Measurements from ENCODE around the gene HNRNPAB. TPM values are rescaled to one million over a fixed set of nuclear protein-coding genes. Genes with fewer than 3 reads are reported as not detected.

The HNRNPAB gene
- total and polyA plus RNA-seq, 9 of the 15 experiments (the other 6 are each of a cell fraction or from before 2014, with no cell fraction given), result 34.6 to 425 (median 236) TPM

GRCh38 chr5:178232124-178232919 is 28.0 kb downstream of the HNRNPAB start, which contains the start of gene PHYKPL (continued):
- TF ChIP-seq, protein P1, sequence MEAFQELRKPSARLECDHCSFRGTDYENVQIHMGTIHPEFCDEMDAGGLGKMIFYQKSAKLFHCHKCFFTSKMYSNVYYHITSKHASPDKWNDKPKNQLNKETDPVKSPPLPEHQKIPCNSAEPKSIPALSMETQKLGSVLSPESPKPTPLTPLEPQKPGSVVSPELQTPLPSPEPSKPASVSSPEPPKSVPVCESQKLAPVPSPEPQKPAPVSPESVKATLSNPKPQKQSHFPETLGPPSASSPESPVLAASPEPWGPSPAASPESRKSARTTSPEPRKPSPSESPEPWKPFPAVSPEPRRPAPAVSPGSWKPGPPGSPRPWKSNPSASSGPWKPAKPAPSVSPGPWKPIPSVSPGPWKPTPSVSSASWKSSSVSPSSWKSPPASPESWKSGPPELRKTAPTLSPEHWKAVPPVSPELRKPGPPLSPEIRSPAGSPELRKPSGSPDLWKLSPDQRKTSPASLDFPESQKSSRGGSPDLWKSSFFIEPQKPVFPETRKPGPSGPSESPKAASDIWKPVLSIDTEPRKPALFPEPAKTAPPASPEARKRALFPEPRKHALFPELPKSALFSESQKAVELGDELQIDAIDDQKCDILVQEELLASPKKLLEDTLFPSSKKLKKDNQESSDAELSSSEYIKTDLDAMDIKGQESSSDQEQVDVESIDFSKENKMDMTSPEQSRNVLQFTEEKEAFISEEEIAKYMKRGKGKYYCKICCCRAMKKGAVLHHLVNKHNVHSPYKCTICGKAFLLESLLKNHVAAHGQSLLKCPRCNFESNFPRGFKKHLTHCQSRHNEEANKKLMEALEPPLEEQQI (IDR thresholded peaks at IDR 0.05), result no peak
- TF ChIP-seq ATF4 (CRISPR knock-in tag; IDR thresholded peaks at IDR 0.05) (0 out of 2 replicates have a peak, but pooled peaks have one; percentile 5), MBD2 (IDR thresholded peaks at IDR 0.05; ENCODE audit: borderline replicate concordance, low read depth) (no peak), FOXP1 (CRISPR knock-in tag; IDR thresholded peaks at IDR 0.05) (peak; percentile 22; the same call in 1 of the 2 replicates), TBP (optimal IDR thresholded peaks at IDR 0.05; ENCODE audit: low read depth, low read length) (peak; percentile 42), ZNF639 (CRISPR knock-in tag; conservative IDR thresholded peaks at IDR 0.05 in 1 of 2, IDR thresholded peaks at IDR 0.05 in 1 of 2) (peak in 1 of 2 experiments; percentile 72; a peak in 2 of 4 replicates), FOSL1 (tag; conservative IDR thresholded peaks at IDR 0.05) (peak; percentile 31; the same call in 1 of the 2 replicates), XRCC5 (IDR thresholded peaks at IDR 0.05; ENCODE audit: low read depth, low read length) (no peak), SETDB1 (IDR thresholded peaks at IDR 0.05; ENCODE audit: low read length) (no peak)
- TF ChIP-seq, protein P2, sequence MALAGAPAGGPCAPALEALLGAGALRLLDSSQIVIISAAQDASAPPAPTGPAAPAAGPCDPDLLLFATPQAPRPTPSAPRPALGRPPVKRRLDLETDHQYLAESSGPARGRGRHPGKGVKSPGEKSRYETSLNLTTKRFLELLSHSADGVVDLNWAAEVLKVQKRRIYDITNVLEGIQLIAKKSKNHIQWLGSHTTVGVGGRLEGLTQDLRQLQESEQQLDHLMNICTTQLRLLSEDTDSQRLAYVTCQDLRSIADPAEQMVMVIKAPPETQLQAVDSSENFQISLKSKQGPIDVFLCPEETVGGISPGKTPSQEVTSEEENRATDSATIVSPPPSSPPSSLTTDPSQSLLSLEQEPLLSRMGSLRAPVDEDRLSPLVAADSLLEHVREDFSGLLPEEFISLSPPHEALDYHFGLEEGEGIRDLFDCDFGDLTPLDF (CRISPR knock-in tag; IDR thresholded peaks at IDR 0.05), result no peak

Measured in K562 (cell line).